Endodermal cell (in vitro differentiated cells): Measurements from ENCODE around the gene CNPY4. TPM values are rescaled to one million over a fixed set of nuclear protein-coding genes. Genes with fewer than 3 reads are reported as not detected.

Experiments
- DNase-seq: peaks from one replicate; pipeline ENCODE4 v3.0.0-alpha.2; 2017
- H3K27ac ChIP-seq: 2 replicates; pipeline ENCODE4 v1.5.1; 2013; ENCODE audit warnings: mild to moderate bottlenecking, low read depth, low read length, moderate library complexity
- H3K27me3 ChIP-seq: 2 replicates; pipeline ENCODE4 v1.6.1; 2013; ENCODE audit warnings: mild to moderate bottlenecking, low read length, moderate library complexity; ENCODE audit not compliant: insufficient read depth, control insufficient read depth, poor library complexity, severe bottlenecking
- H3K36me3 ChIP-seq: 2 replicates; pipeline ENCODE4 v1.7.0; 2013; ENCODE audit warnings: mild to moderate bottlenecking, low read length, moderate library complexity; ENCODE audit not compliant: control insufficient read depth, insufficient read depth
- H3K4me1 ChIP-seq: one replicate; pipeline ENCODE4 v1.7.0; 2013; ENCODE audit warnings: low read length; ENCODE audit not compliant: control insufficient read depth, insufficient read depth
- H3K4me3 ChIP-seq: 2 replicates; pipeline ENCODE4 v1.5.1; 2013; ENCODE audit warnings: mild to moderate bottlenecking, low read length, moderate library complexity
- H3K9ac ChIP-seq: 2 replicates; pipeline ENCODE4 v1.6.1; 2013; ENCODE audit warnings: mild to moderate bottlenecking, low read length, moderate library complexity; ENCODE audit not compliant: poor library complexity, severe bottlenecking; ENCODE audit errors: extremely low read depth
- H3K9me3 ChIP-seq: 2 replicates; pipeline ENCODE4 v1.6.1; 2013; ENCODE audit warnings: mild to moderate bottlenecking, low read length, moderate library complexity; ENCODE audit not compliant: control insufficient read depth
- H3K27ac Mint-ChIP-seq: 2 replicates; pipeline ENCODE4 v1.8.0; 2020; ENCODE audit warnings: mixed read lengths
- H3K27me3 Mint-ChIP-seq: 2 replicates; pipeline ENCODE4 v1.8.0; 2021; ENCODE audit warnings: mild to moderate bottlenecking, mixed read lengths; ENCODE audit not compliant: insufficient read depth
- H3K36me3 Mint-ChIP-seq: 2 replicates; pipeline ENCODE4 v1.8.0; 2020; ENCODE audit warnings: low read depth, mixed read lengths
- H3K4me1 Mint-ChIP-seq: 2 replicates; pipeline ENCODE4 v1.8.0; 2020; ENCODE audit warnings: mixed read lengths
- H3K4me3 Mint-ChIP-seq: 2 replicates; pipeline ENCODE4 v1.8.0; 2020; ENCODE audit warnings: mild to moderate bottlenecking, moderate library complexity, mixed read lengths
- H3K9me3 Mint-ChIP-seq: 2 replicates; pipeline ENCODE4 v1.8.0; 2020; ENCODE audit warnings: mild to moderate bottlenecking, mixed read lengths
- CTCF ChIP-seq: fragments of 200-600 bp; sonication (generic); conservative IDR thresholded peaks from 2 replicates; pipeline ENCODE4 v1.5.0; 2021; ENCODE audit warnings: antibody characterized with exemption, mild to moderate bottlenecking
- WGBS, 2 experiments: methylation state at CpG; one replicate each; pipeline versions ENCODE4 v1.1.5 to v1.1.7; 2013; ENCODE audit warnings: missing lambda C conversion rate in 2 of 2, mixed read lengths in 1 of 2; ENCODE audit not compliant: insufficient coverage in 1 of 2, insufficient read length in 1 of 2; 5-methylcytosine and 5-hydroxymethylcytosine counted together
- total RNA-seq, 2 donors: library from RNA; stranded (reverse); fragmentation: NEBNext Ultra II Directional in 1 of 2; extraction: Animal tissue kit (Norgen Biotek cat#: 25700) in 1 of 2; gene quantifications; 2 replicates in 1 of 2; 3 replicates in 1 of 2; pipeline ENCODE4 v1.2.1, GENCODE V29; 2021

Gene CNPY4
- total RNA-seq, 2 donors from 2014 or later = 16.2 to 19.4 TPM

- peak overlapping the region; percentile 98 for H3K27ac Mint-ChIP-seq
- no peaks in the 10 kb centered on the region for H3K27me3 ChIP-seq
- H3K27me3 Mint-ChIP-seq = no peaks in the 10 kb centered on the region
- H3K4me3 ChIP-seq = peak overlapping the region; percentile 99
- H3K4me1 ChIP-seq = peaks cover 5% of the 10 kb centered on the region
- H3K9ac ChIP-seq = peak overlapping the region; percentile 99
- peak overlapping the region; percentile 95 for H3K4me3 Mint-ChIP-seq
- TF ChIP-seq CTCF = no peak
- peaks cover 15% of the 10 kb centered on the region for H3K4me1 Mint-ChIP-seq
- peaks cover 41% of the 10 kb centered on the region for H3K36me3 ChIP-seq
- H3K9me3 ChIP-seq = peaks cover 26% of the 10 kb centered on the region
- peaks cover 45% of the 10 kb centered on the region for H3K36me3 Mint-ChIP-seq
- WGBS, 2 experiments = 2 to 5% methylated on average over 19 to 34 of the region's 34 CpGs
- peaks cover 24% of the 10 kb centered on the region for H3K9me3 Mint-ChIP-seq
- H3K27ac ChIP-seq = peak overlapping the region; percentile 95
- peak; percentile 66 for DNase-seq
These were observed 38.4 kb upstream of the CNPY4 start for GRCh38 chr7:100080907-100081534.

DNA sequence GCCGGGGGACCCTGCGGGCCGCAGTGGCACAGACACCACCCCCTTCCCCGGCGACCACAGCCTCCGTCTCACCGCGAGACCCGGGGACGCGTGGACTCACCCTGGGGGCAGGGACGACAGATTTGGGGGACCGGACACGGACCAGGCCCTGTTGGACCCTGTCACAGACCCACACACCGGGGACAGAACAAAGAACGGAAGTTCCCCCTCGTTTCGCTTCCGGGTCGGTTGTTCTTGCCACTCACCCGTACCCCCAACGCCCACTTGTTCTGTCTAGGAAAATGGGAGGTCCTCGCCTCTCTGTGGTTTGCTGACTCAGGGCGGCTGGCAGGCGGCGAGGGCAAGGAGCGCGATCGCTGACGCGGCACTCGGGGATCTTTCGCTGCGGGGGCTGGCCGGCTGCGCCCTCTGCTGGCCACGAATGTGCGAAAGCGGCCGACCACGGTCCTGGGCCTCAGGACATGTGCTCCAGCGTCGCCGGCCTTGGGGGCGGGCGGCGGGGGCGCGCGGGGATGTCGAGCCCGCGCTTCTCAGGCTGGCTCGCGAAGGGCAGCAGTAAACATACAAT is 37.8 kb upstream of the CNPY4 start, which contains the start of gene ZNF3:
Gene ZNF3 (minus strand): TSS at position 189 of the 568 bp plus-strand sequence. CDS start 4,366 bp downstream, outside the sequence.
- peaks cover 20% of the 10 kb centered on the region for H3K9me3 ChIP-seq
- Mint-ChIP-seq H3K27ac (peak within 1 kb of the TSS; percentile 98), H3K36me3 (peaks cover 39% of the 10 kb centered on the region), H3K4me1 (peaks cover 15% of the 10 kb centered on the region), H3K9me3 (peaks cover 18% of the 10 kb centered on the region), H3K4me3 (peak within 1 kb of the TSS; percentile 95), H3K27me3 (no peaks in the 10 kb centered on the region)
- H3K36me3 ChIP-seq = peaks cover 35% of the 10 kb centered on the region
- no peaks in the 10 kb centered on the region for H3K27me3 ChIP-seq
- 0% methylated on average over 22 to 55 of the region's 55 CpGs for WGBS, 2 experiments
- peak within 1 kb of the TSS; percentile 99 for H3K9ac ChIP-seq
- TF ChIP-seq CTCF = peak; percentile 98
- peak within 1 kb of the TSS; percentile 99 for H3K4me3 ChIP-seq
- H3K4me1 ChIP-seq = peaks cover 5% of the 10 kb centered on the region
- DNase-seq = peak; percentile 100
- H3K27ac ChIP-seq = peak within 1 kb of the TSS; percentile 95

DNA sequence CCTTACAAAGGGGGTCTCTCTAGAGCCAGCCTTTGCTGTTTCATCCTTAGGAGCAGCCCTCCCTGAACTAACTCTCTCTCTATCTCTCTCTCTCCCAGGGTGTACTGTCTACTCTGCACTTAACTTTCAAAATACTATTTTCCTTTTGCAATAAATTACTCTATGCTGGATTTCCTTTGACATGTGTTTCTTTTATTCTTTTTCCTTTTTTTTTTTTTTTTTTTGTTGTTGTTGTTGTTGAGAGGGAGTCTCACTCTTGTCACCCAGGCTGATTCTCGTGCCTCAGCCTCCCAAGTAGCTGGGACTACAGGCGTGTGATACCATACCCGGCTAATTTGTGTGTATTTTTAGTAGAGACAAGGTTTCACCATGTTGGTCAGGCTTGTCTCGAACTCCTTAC is 36.5 kb upstream of the CNPY4 start:
- Histone ChIP-seq H3K27ac (no peak overlapping the region), H3K4me1 (peaks cover 5% of the 10 kb centered on the region), H3K9me3 (peaks cover 12% of the 10 kb centered on the region), H3K36me3 (peaks cover 22% of the 10 kb centered on the region), H3K4me3 (peak overlapping the region; percentile 19), H3K9ac (no peak overlapping the region), H3K27me3 (no peaks in the 10 kb centered on the region)
- no peak for DNase-seq
- peaks cover 15% of the 10 kb centered on the region for H3K4me1 Mint-ChIP-seq
- peaks cover 28% of the 10 kb centered on the region for H3K36me3 Mint-ChIP-seq
- no peak for TF ChIP-seq CTCF
- peaks cover 11% of the 10 kb centered on the region for H3K9me3 Mint-ChIP-seq
- no peaks in the 10 kb centered on the region for H3K27me3 Mint-ChIP-seq
- WGBS, 2 experiments = 83 to 95% methylated on average over 4 of the region's 4 CpGs
- peak overlapping the region; percentile 87 for H3K27ac Mint-ChIP-seq
- peak overlapping the region; percentile 95 for H3K4me3 Mint-ChIP-seq
